ENCODE results near the gene GUCY2C.

The GUCY2C gene

DNA sequence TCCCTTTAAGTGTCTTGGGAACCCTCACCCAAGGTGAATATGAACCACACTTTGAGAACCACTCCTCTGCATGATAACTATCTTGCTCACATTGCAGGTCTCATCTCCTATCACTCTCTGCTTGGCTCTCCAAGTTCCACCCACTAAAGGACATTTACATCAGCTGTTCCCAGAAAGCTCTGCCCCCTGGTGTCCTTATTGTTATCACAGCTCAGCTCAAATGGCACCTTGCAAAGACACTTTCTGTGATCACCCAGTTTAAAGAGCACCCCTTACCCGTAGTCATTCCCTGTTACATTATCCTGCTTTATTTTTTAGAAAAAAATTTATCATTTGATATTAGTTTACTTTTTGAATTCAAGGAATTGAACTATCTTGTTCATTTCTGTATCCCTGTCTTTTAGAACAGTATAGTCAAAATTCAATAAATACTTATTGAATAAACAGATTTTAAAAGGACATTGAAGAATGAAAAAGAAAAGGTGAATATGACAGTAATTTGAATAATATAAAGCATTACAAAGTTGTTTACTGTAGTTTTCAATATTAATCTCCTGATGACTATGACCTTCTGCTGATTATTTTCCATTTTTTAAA, 20.5 kb upstream of the GUCY2C start:
- Histone ChIP-seq H3K27me3 (ENCODE audit: insufficient read depth, poor library complexity, severe bottlenecking) (peaks cover 6% of the 10 kb centered on the region), H3K27ac (replicated peaks) (no peak overlapping the region), H3K4me3 (replicated peaks; ENCODE audit: insufficient read depth, low read length) (no peak overlapping the region)
- no peak for TF ChIP-seq GABPA (IDR thresholded peaks at IDR 0.05; ENCODE audit: low read depth)
- TF ChIP-seq, protein P1, sequence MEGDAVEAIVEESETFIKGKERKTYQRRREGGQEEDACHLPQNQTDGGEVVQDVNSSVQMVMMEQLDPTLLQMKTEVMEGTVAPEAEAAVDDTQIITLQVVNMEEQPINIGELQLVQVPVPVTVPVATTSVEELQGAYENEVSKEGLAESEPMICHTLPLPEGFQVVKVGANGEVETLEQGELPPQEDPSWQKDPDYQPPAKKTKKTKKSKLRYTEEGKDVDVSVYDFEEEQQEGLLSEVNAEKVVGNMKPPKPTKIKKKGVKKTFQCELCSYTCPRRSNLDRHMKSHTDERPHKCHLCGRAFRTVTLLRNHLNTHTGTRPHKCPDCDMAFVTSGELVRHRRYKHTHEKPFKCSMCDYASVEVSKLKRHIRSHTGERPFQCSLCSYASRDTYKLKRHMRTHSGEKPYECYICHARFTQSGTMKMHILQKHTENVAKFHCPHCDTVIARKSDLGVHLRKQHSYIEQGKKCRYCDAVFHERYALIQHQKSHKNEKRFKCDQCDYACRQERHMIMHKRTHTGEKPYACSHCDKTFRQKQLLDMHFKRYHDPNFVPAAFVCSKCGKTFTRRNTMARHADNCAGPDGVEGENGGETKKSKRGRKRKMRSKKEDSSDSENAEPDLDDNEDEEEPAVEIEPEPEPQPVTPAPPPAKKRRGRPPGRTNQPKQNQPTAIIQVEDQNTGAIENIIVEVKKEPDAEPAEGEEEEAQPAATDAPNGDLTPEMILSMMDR (IDR thresholded peaks at IDR 0.05; ENCODE audit: insufficient read depth, low read length): peak; percentile 64
- DNase-seq (ENCODE audit: low read depth in 1 of 2, low spot score in 1 of 2): peak; percentile 24 to 47

- no peak overlapping the region for H3K4me3 ChIP-seq (replicated peaks; ENCODE audit: insufficient read depth, low read length)
- DNase-seq (ENCODE audit: low read depth in 1 of 2, low spot score in 1 of 2): no peak
- TF ChIP-seq GABPA (IDR thresholded peaks at IDR 0.05; ENCODE audit: low read depth): no peak
- TF ChIP-seq, protein P1 (IDR thresholded peaks at IDR 0.05; ENCODE audit: insufficient read depth, low read length): no peak
- TF ChIP-seq POLR2AphosphoS5 (IDR thresholded peaks at IDR 0.05; ENCODE audit: low read depth): no peak
- TF ChIP-seq SPI1 (IDR thresholded peaks at IDR 0.05; ENCODE audit: borderline replicate concordance, low read depth): no peak
- TF ChIP-seq REST (IDR thresholded peaks at IDR 0.05; ENCODE audit: insufficient replicate concordance, low read depth): no peak
- H3K27me3 ChIP-seq (ENCODE audit: insufficient read depth, poor library complexity, severe bottlenecking): no peaks in the 10 kb centered on the region
- no peak overlapping the region for H3K27ac ChIP-seq (replicated peaks)
Observed at GRCh38 chr12:14714437-14714836, 18.0 kb upstream of the GUCY2C start.

DNA sequence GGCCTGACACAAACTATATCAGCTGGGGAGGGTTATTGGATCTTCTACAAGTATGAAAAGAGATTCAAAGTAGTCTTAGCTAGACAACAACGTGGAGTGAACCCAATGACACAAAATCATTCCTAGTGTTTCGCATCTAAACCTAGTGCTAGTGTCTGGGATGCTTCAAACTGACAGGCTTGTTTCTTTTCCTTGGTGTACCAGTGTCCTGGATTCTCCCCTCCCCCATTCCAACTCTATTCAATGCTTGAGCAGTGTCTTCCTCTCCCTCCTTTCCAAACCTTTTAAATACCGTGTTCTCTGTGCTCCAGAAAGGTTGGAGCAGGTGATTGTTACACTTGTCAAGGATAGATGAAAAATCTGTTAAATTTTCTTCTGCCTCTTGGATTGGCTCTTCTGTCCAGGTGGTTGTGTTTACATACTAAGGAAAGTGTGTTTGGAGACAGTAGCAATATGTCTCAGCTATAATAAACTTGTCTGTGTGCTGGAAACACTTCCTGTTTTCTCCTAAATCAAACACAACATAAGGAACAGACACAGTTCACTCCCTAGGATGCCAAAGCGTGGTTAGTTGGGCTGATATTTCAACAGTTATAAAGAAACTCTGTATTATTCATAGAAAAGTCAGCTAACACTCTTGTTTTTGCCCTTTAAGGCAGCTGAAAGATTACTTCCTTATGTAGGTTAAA, 14.4 kb upstream of the GUCY2C start:
- TF ChIP-seq POLR2AphosphoS5 (IDR thresholded peaks at IDR 0.05; ENCODE audit: low read depth): no peak
- TF ChIP-seq SPI1 (IDR thresholded peaks at IDR 0.05; ENCODE audit: borderline replicate concordance, low read depth): peak; percentile 74
- TF ChIP-seq REST (IDR thresholded peaks at IDR 0.05; ENCODE audit: insufficient replicate concordance, low read depth): no peak
- no peak for DNase-seq (ENCODE audit: low read depth in 1 of 2, low spot score in 1 of 2)
- H3K27ac ChIP-seq (replicated peaks): no peak overlapping the region
- no peak overlapping the region for H3K4me3 ChIP-seq (replicated peaks; ENCODE audit: insufficient read depth, low read length)
- H3K27me3 ChIP-seq (ENCODE audit: insufficient read depth, poor library complexity, severe bottlenecking): no peaks in the 10 kb centered on the region

- H3K27ac ChIP-seq (replicated peaks): no peak overlapping the region
- no peak overlapping the region for H3K4me3 ChIP-seq (replicated peaks; ENCODE audit: insufficient read depth, low read length)
- H3K27me3 ChIP-seq (ENCODE audit: insufficient read depth, poor library complexity, severe bottlenecking): no peaks in the 10 kb centered on the region
- DNase-seq (ENCODE audit: low read depth in 1 of 2, low spot score in 1 of 2): no peak
- TF ChIP-seq GABPA (IDR thresholded peaks at IDR 0.05; ENCODE audit: low read depth) (no peak), POLR2AphosphoS5 (IDR thresholded peaks at IDR 0.05; ENCODE audit: low read depth) (no peak), SPI1 (IDR thresholded peaks at IDR 0.05; ENCODE audit: borderline replicate concordance, low read depth) (no peak)
Observed at GRCh38 chr12:14701809-14702568, 5.6 kb upstream of the GUCY2C start.
